GM12801 (cell line): ENCODE results near the gene MYLK3.

Experiments
- CTCF ChIP-seq: IDR thresholded peaks from one replicate; pipeline ENCODE4 v1.5.1; 2011; ENCODE audit warnings: control low read depth; ENCODE audit not compliant: insufficient read length; ENCODE audit errors: extremely low read depth

Gene MYLK3

DNA sequence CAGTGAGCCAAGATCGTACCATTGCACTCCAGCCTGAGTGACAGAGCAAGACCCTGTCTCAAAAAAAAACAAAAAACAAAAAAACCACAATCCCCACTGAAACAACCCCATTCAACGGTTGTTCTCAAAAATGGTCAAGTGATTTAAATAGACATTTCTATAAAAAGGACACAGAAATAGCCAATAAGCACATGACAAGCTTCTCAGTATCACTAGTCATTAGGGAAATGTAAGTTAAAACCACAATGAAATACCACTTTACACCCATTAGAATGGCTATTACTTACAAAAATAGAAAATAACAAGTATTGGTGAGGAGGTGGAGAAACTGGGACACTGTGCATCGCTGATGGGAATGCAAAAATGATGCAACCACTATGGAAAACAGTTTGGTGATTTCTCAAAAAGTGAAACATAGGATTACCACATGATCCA lies 26.6 kb upstream of the MYLK3 start:
- no peak for TF ChIP-seq CTCF

DNA sequence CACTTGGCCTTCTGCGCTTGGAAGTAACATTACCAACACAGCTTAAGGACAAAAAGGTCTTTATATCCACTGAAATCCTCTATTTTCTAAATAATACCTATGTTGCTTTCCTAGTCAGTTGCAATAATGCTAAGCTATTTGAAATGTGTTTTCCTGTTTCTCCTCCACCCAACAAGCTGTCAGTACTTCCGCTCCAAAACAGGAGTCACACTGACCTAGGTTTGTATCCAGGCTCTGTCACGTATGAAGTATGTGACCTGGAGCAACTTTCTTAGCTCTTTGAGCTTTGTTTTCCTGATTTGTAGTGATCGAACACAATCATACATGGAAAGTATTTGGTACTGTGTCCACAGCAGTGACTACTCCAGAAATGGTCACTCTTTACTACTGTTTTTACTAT lies 24.3 kb upstream of the MYLK3 start:
- TF ChIP-seq CTCF: no peak

DNA sequence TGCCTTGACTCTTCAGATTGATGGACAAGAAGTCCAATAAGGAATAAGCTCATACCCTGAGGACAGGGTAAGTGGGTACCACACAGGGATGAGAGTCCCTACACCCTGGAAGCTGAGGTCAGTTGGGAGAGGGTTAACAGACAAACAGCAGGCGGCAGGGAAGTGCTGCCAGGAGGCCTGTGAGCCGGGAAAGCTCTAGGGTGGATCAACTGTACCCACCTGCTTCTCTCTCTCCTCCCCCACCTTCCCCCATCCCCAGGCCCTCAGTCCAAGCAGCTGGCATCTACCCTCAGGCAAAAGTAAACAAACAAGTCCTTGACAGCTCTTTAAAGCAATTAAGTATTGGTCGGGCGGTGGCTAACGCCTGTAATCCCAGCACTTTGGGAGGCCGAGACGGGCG lies 20.7 kb upstream of the MYLK3 start:
- no peak for TF ChIP-seq CTCF

- no peak for TF ChIP-seq CTCF
These were observed 16.9 kb upstream of the MYLK3 start for GRCh38 chr16:46765050-46765449.

- no peak for TF ChIP-seq CTCF
These were observed 15.0 kb upstream of the MYLK3 start for GRCh38 chr16:46763147-46763546.

DNA sequence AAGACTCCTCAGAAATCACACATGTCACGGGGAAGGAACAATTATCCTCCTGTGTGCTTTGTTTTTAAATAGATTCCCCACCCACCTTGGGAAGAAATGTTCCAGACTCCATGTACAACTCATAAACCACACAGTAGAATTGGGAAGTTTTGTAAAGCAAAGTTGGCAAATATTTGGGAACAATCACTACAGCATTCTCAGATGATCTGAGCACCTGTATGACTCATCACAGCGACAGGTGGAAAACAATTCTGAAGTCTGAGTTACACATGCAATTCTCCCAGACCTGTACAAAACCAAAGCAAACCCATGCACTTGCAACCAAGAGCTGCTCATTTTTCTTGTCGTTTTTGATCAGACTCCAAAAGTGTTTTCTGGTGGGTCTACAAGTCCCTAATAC lies 14.4 kb upstream of the MYLK3 start:
- no peak for TF ChIP-seq CTCF

DNA sequence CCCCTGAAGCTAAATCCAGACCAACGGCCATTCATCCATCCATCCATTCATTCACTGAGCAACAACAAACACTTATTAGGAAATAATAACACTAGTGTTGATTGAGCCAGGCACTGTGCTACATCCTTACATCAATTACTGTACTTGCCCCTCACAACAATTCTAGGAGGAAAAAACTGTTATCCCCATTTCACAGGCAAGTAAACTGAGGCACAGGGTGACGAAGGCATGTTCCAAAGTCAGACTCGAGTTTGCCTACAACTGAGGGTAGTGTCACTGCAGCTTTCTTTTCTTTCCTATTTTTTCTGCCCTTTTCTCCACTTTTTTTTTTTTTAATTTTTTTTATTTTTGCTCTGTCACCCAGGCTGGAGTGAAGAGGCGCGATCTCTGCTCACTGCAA lies 11.2 kb upstream of the MYLK3 start:
- TF ChIP-seq CTCF: no peak
